GM19463 (cell line): ENCODE measurements around the gene OR2T8.

Source experiments
- ATAC-seq: cut with Tn5 transposase; IDR thresholded peaks from one replicate; pipeline ENCODE4 v1.9.1; 2021; ENCODE audit warnings: mild to moderate bottlenecking, moderate library complexity; ENCODE audit not compliant: unreplicated experiment

The OR2T8 gene, protein sequence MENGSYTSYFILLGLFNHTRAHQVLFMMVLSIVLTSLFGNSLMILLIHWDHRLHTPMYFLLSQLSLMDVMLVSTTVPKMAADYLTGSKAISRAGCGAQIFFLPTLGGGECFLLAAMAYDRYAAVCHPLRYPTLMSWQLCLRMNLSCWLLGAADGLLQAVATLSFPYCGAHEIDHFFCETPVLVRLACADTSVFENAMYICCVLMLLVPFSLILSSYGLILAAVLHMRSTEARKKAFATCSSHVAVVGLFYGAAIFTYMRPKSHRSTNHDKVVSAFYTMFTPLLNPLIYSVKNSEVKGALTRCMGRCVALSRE

DNA sequence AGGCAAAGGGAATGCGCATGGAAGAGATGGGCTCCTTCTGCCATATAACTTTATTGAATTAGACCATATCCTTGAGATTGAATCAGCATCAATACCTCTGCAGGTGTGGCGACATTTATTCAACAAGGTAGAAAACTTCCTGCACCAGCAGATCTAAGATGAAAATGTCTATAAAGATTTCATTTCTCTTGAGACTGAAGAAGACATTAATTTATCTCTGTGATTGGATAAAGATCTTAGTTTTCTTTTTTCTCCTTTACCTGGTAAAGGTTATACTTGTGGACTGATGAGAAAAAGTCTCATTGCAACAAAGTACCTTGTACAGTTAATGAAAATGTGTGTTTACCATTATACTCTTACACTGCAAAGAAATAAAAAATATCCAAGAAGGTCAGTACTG is at the start of gene OR2T8:
TSS of gene OR2T8 (plus strand) at position 301 of the 400 bp plus-strand sequence. CDS start 766 bp downstream, outside the sequence.
- no peak for ATAC-seq

DNA sequence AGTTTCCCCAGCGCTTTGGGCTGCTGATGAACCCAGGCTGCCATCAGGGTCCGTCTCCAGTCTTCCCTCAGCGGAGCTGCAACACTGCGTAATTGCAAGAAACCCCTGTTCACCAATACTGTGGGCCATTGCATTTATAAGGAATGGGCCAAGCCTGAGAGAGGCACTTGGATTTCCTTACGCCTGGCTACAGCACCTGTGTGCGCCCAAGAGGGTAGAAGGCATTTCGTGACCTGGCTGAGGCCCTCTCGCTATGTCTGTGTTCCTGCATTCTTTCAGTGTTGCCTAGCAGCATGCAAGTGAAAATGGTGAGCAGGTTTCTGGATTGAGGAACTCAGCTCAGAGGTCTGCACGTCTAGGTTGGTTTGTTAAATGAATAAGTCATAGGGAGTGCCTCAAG is 36.7 kb upstream of the OR2T8 start:
- no peak for ATAC-seq

DNA sequence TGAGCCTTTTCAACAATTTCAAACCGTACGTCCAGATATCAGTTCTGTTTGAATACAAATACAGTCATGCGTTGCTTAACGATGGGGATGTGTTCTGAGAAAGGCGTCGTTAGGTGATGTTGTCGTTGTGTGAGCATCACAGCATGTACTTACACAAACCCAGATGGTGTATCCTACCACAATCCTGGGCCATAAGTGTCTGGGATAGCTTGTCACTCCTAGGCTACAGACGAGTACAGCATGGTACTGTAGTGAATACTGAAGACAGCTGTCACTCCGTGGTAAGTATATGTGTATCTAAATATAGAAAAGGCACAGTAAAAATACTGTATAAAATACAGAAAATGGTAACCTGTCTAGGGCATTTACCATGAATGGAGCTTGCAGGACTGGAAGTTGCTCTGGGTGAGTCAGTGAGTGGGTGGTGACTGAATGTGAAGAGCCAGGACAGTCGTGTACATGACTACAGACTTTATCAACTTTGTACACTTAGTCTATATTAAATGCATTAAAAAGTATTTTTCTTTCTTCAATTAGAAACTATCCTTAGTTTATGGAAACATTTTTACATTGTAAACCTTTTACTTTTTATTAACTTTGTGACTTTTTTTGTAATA is 35.1 kb upstream of the OR2T8 start:
- no peak for ATAC-seq

- ATAC-seq = no peak
These were observed 24.9 kb upstream of the OR2T8 start, which contains the start of gene OR2W3 for GRCh38 chr1:247895163-247895637. Gene OR2W3 (plus strand): TSS chr1:247895587. CDS start chr1:247895587, 0 bp downstream.

DNA sequence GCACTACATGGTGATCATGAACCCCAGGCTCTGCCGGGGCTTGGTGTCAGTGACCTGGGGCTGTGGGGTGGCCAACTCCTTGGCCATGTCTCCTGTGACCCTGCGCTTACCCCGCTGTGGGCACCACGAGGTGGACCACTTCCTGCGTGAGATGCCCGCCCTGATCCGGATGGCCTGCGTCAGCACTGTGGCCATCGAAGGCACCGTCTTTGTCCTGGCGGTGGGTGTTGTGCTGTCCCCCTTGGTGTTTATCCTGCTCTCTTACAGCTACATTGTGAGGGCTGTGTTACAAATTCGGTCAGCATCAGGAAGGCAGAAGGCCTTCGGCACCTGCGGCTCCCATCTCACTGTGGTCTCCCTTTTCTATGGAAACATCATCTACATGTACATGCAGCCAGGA is 24.1 kb upstream of the OR2T8 start:
- no peak for ATAC-seq

DNA sequence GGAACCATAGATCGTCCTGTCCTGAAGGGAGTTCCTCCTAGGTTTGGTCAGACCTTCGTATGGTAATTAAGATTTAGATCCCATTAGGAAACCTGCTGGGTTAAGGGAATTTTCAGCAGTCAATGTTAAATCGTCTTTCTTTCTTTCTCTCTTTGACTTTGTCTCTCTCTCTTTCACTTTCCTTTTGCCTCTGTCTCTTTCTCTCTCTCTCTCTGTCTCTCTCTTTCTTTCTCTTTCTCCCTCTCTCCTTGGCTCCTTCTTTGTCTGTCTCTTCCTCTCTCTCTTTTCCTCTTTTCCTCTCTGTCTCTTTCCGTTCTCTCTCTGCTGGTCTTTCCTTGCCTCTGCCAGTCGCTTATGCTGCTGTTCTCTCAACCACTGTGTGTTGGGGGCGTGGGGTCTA is 15.9 kb upstream of the OR2T8 start:
- no peak for ATAC-seq

DNA sequence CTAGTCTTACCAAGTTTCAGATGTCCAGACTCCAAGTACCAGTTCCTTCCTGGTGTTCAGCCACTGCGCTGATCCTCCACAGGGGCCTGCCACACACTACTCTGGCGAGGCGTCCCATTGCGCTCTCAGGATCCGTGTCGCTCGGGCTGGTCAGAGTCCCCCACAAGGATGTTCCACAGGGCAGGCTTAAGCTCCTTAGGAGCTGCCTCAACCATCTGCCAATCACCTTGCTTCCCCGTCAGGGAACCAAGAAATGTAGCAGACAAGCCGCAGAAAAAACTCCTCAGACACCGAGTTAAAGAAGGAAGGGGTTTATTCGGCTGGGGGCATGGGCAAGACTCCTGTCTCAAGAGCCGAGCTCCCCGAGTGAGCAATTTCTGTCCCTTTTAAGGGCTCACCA is 14.9 kb upstream of the OR2T8 start:
- no peak for ATAC-seq

DNA sequence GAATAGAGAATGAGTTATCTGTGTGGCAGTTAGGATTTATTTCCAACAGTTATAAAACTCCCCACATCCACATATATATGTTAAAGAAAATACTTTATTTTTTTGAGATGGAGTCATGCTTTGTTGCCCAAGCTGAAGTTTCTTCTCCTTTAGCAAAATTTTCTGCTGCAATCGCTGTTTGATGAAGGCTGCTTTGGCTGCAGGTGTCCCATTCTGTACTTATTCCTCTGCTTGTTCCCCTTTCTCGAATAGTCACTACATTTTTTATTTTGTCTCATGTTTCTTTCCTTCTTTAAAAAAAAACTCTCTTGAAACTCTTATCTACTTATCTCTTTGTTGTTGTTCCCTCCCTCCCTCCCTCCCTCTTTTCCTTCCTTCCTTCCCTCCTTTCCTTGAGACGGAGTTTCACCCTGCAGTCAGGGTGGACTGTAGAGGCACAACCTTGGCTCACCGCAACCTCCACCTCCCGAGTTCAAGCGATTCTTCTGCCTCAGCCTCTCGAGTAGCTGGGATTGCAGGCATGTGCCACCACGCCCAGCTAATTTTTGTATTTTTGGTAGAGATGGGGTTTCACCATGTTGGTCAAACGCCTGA is 14.0 kb upstream of the OR2T8 start:
- no peak for ATAC-seq

DNA sequence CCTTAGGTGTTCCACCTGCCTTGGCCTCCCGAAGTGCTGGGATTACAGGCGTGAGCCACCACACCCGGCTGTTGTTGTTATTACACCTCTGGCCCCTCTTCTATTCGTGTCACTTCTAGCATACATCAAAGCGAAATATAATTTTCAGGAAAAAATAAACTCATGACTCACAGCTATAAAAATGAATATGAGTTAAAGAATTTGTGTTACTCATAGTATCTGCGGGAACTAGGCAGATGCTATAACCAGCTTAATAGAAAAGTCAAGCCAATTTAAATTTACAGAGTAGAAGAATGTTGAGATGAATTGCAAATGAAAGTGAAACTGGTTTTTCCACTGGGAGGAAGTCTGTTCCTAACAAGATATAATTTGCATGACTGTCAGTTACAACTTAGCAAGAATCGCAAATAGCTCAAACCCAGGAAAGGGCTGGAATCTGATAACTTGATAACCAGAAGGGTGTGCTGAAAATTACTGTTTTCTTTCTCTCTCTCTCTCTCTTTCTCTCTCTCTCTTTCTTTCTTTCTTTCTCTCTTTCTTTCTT is 13.5 kb upstream of the OR2T8 start:
- ATAC-seq = no peak

DNA sequence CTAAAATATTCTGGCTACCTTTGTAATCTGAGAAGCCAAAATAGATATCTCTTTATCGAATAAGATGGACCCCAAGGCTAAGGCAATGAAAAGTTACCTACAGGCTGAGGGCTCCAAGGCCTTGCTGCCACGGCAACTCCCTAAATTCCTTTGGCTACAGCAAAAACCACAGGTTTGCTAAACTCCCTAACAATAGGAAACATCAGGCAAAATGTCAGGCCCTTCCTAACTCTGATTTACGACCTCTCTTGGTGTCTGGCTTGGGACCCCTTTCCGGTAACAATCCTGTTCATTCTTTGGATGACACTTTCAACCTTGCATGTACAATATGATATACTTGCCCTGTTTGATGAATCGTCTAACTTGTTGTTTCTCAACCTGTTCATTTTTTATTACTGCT is 11.3 kb upstream of the OR2T8 start:
- ATAC-seq = no peak

- ATAC-seq = no peak
These were observed 6.3 kb upstream of the OR2T8 start for GRCh38 chr1:247913786-247914185.

DNA sequence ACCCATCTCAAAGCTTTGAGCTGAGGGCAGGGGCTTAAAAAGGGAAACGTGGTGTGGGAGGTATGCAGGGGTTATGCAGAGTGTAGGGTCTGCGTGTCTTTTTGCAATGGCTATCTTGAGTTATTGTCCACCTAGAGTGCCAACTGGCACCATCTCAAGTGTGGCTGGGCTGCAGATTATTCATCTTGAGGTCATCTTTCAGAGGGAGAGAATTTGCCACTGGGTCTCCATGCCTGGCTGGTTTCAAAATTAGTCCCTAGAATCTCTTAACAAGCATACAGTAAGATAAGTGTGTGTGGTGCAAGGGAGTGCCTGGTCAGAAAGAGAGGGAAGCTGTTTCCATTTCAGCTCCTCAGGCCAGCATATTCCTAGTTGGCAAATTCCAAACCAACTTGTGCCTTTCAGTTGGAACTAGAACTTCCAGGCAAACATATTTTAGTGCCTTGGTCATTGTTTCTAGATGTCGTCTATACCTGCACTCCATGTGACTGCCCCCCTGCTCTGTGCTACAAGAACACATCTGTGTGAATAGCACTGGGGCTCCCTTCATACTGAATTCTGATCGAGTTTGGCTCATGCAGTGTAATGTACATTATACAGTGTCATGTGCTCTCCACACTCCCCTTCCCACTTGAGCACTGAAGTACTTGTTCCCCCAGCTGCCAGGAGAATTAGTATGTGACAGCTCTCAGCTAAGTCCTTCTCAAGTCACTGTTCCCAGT is 5.0 kb upstream of the OR2T8 start:
- ATAC-seq = no peak

DNA sequence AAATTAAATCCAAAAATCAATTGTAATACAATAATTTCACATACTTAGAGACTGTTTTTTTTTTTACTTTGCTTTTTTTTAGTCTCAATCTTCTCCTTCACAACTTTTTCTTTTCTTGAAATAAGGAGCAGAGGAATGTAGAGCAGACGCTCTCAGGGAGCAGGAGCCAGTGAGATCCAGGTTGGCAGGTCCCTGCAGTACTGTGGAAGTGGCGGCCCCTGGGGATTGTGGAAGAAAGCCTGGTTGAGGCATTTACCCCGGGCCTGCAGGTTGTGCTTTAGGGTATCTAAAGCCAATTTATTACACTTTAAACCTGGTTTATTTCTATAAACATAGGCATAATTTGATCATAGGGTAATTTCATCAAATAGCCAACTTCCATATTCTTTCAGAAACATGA is 3.9 kb downstream of the OR2T8 start:
- ATAC-seq = no peak

DNA sequence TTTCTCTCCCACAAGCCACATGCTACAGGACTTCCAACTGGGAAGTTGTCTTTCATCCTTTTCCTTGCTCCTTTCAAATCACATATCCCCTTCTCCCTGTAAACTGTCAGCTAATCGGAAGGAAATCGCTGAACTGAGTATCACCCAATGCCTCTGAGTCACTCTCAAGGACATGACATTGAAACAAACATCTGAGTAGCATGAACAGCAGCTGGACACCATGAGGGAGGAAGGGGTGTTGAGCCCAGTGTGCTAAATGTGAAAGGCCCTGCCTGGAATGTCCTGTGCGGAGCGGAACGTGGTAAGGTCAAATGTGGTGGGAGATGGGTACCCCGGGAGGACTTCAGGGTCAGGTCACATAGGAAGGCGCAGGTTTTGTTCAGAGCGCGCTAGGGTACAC is 4.8 kb downstream of the OR2T8 start, which contains the start of gene OR2AJ1:
TSS of gene OR2AJ1 (plus strand) at position 22 of the 400 bp plus-strand sequence. CDS start 8,880 bp downstream, outside the sequence.
- ATAC-seq = no peak

DNA sequence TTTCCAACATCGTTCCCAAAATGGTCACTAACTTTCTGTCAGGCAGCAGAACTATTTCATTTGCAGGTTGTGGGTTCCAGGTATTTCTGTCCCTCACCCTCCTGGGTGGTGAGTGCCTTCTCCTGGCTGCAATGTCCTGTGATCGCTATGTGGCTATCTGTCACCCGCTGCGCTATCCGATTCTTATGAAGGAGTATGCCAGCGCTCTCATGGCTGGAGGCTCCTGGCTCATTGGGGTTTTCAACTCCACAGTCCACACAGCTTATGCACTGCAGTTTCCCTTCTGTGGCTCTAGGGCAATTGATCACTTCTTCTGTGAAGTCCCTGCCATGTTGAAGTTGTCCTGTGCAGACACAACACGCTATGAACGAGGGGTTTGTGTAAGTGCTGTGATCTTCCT is 13.9 kb downstream of the OR2T8 start:
- no peak for ATAC-seq

- ATAC-seq = no peak
These were observed 15.7 kb downstream of the OR2T8 start for GRCh38 chr1:247935781-247936180.

DNA sequence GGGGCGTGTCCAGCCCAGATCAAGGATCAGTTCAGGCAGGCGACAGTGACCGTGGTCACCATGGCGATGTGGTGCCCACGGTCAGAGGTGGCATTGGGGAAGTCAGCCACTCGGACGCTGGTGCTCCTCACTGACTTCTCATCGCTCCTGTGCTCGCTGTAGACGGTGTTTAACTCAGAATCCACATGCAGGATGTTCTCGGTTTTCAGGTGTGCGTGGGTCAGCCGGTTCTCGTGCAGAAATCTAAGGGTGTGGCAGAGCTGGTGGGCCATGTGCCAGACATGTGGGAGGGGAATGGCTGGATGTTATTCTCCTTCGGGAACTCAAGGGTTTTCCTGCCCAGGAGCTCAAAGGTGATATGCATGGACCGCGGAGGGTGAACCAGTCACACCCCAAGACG is 16.4 kb downstream of the OR2T8 start:
- ATAC-seq = no peak

DNA sequence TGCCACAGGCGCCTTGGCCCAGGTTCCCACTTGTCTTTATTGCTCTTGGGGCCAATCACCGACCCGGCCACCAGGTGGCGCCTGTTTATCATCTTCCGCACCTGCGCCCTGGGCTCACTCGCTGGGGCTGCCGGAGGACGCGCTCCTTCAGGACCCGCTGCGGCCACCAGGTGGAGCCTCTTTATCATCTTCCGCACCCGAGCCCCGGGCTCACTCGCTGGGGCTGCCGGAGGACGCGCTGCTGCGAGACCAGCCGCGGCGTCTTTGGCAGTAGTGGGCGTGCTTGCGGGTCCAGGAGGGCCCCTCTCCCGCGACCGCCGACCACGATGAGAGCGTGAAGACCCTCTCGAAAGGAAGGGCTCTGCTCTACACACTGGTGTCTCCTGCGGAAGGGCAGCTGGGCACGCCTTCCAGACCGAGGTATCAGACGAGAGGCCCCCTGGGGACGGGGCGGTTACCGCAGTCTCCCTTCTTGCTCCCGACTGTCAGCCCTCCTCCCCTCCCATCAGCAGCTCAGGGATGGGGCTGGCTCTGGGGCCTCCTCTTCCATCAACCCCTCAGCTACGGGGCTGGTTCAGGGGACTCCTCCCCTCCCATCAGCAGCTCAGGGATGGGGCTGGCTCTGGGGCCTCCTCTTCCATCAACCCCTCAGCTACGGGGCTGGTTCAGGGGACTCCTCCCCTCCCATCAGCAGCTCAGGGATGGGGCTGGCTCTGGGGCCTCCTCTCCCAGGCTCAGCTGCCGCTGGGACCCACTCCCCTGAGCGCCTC is 17.1 kb downstream of the OR2T8 start:
- peak; percentile 100 for ATAC-seq

DNA sequence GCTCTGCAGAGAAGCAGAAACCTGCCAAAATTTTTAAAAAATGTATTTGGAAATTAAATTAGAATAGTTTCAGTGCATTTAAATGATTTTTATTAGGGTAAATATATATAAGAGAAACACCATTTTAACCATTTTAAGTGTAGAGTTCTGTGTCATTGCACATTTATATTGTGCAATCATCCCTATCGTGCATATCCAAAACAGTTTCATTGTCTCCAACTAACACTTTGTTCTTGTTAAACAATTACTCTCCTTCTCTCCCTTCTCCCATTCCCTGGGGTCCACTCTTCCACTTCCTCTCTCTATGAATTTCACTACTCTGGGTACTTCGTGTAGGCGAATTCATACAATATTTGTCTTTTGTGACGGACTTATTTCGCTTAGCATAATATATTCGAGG is 22.6 kb downstream of the OR2T8 start:
- no peak for ATAC-seq

- no peak for ATAC-seq
These were observed 28.5 kb downstream of the OR2T8 start, which contains the start of gene OR2L8 for GRCh38 chr1:247948558-247948957. Gene OR2L8 (plus strand): TSS chr1:247948858. CDS start chr1:247948858, 0 bp downstream.
